WTC11 (cell line): ENCODE results near the gene CENPS. TPM values are rescaled to one million over a fixed set of nuclear protein-coding genes. Genes with fewer than 3 reads are reported as not detected.

Experiments
- ATAC-seq: fragments of 200-7000 bp; cut with Tn5 transposase; 2 replicates; pipeline ENCODE4 v1.10.0; 2021; ENCODE audit warnings: mild to moderate bottlenecking, moderate library complexity
- CTCF ChIA-PET: fragments of 300-600 bp; sonication (Branson Sonifier 250); formaldehyde crosslinking; loops from one replicate; lab custom pipeline; 2021; ENCODE audit warnings: antibody characterized with exemption; lab: Charles Lee
- POLR2A ChIA-PET: fragments of 350-600 bp; sonication (Branson Sonifier 250); formaldehyde crosslinking; loops from one replicate; lab custom pipeline; 2021; ENCODE audit warnings: antibody characterized with exemption; lab: Charles Lee
- DNase-seq: peaks from one replicate; pipeline ENCODE4 v3.0.0; 2021; ENCODE audit warnings: low spot score
- H3K27ac Mint-ChIP-seq: 2 replicates; pipeline ENCODE4 v1.8.0; 2021; ENCODE audit warnings: mixed read lengths
- H3K27me3 Mint-ChIP-seq: 2 replicates; pipeline ENCODE4 v1.8.0; 2021; ENCODE audit warnings: low read depth, mild to moderate bottlenecking, moderate library complexity, mixed read lengths
- H3K36me3 Mint-ChIP-seq: 2 replicates; pipeline ENCODE4 v1.8.0; 2021; ENCODE audit warnings: mixed read lengths
- H3K4me1 Mint-ChIP-seq: 2 replicates; pipeline ENCODE4 v1.8.0; 2022; ENCODE audit warnings: mixed read lengths
- H3K4me3 Mint-ChIP-seq: 2 replicates; pipeline ENCODE4 v1.8.0; 2021; ENCODE audit warnings: mild to moderate bottlenecking, moderate library complexity, mixed read lengths
- H3K9me3 Mint-ChIP-seq: 2 replicates; pipeline ENCODE4 v1.8.0; 2021; ENCODE audit warnings: mixed read lengths
- ATF1 ChIP-seq: sonication (generic); formaldehyde crosslinking; IDR thresholded peaks from 2 replicates; pipeline ENCODE4 v1.8.1; 2023; ENCODE audit warnings: mild to moderate bottlenecking, moderate library complexity, missing genetic modification reagents
- ATF2 ChIP-seq: sonication (generic); formaldehyde crosslinking; IDR thresholded peaks from 2 replicates; pipeline ENCODE4 v1.8.1; 2022; ENCODE audit warnings: low read depth, missing genetic modification reagents, borderline replicate concordance
- CBFB ChIP-seq: sonication (generic); formaldehyde crosslinking; IDR thresholded peaks from 2 replicates; pipeline ENCODE4 v1.8.1; 2022; ENCODE audit warnings: mild to moderate bottlenecking, low read depth, missing genetic modification reagents
- ESRRA ChIP-seq: sonication (generic); formaldehyde crosslinking; IDR thresholded peaks from 2 replicates; pipeline ENCODE4 v1.8.1; 2022; ENCODE audit warnings: mild to moderate bottlenecking, missing genetic modification reagents, borderline replicate concordance
- FOXK1 ChIP-seq: sonication (generic); formaldehyde crosslinking; IDR thresholded peaks from 2 replicates; pipeline ENCODE4 v1.8.0; 2022; ENCODE audit warnings: mild to moderate bottlenecking, moderate library complexity, missing genetic modification reagents
- GRHL2 ChIP-seq: fragments of 250-450 bp; sonication (Bioruptor Pico); IDR thresholded peaks from 2 replicates; pipeline ENCODE4 v1.8.0; 2022; ENCODE audit warnings: mild to moderate bottlenecking, moderate library complexity; ENCODE audit not compliant: insufficient replicate concordance, severe bottlenecking
- HMGXB4 ChIP-seq: sonication (generic); formaldehyde crosslinking; IDR thresholded peaks from 2 replicates; pipeline ENCODE4 v1.8.1; 2023; ENCODE audit warnings: mild to moderate bottlenecking, moderate library complexity, missing genetic modification reagents
- NFE2L1 ChIP-seq: sonication (generic); formaldehyde crosslinking; IDR thresholded peaks from 2 replicates; pipeline ENCODE4 v1.8.1; 2023; ENCODE audit warnings: missing genetic modification reagents
- NR1H2 ChIP-seq: sonication (generic); formaldehyde crosslinking; IDR thresholded peaks from 2 replicates; pipeline ENCODE4 v1.9.0; 2021; ENCODE audit warnings: mild to moderate bottlenecking, moderate library complexity, missing genetic modification reagents
- SOX15 ChIP-seq: fragments of 250-450 bp; sonication (Bioruptor Pico); IDR thresholded peaks from 2 replicates; pipeline ENCODE4 v1.9.0; 2021; ENCODE audit warnings: mild to moderate bottlenecking
- SP1 ChIP-seq: sonication (generic); formaldehyde crosslinking; conservative IDR thresholded peaks from 2 replicates; pipeline ENCODE4 v1.8.1; 2022; ENCODE audit warnings: missing genetic modification reagents
- TP53 ChIP-seq: sonication (generic); formaldehyde crosslinking; IDR thresholded peaks from 2 replicates; pipeline ENCODE4 v1.8.1; 2023; ENCODE audit warnings: mild to moderate bottlenecking, missing genetic modification reagents
- USF2 ChIP-seq: sonication (generic); formaldehyde crosslinking; IDR thresholded peaks from 2 replicates; pipeline ENCODE4 v1.8.1; 2023; ENCODE audit warnings: mild to moderate bottlenecking, missing genetic modification reagents, moderate library complexity
- ZBTB21 ChIP-seq: sonication (generic); formaldehyde crosslinking; IDR thresholded peaks from 2 replicates; pipeline ENCODE4 v1.8.1; 2023; ENCODE audit warnings: mild to moderate bottlenecking, missing genetic modification reagents, borderline replicate concordance
- ZNF121 ChIP-seq: sonication (generic); formaldehyde crosslinking; IDR thresholded peaks from 2 replicates; pipeline ENCODE4 v1.8.0; 2023; ENCODE audit warnings: missing genetic modification reagents
- ZNF219 ChIP-seq: sonication (generic); formaldehyde crosslinking; IDR thresholded peaks from 2 replicates; pipeline ENCODE4 v1.8.0; 2023; ENCODE audit warnings: missing genetic modification reagents, mild to moderate bottlenecking, borderline replicate concordance
- ZNF416 ChIP-seq: fragments of 250-450 bp; sonication (Bioruptor Pico); IDR thresholded peaks from 2 replicates; pipeline ENCODE4 v1.9.0; 2021; ENCODE audit warnings: mild to moderate bottlenecking, inconsistent platforms
- total RNA-seq: library from RNA; stranded (reverse); gene quantifications from 3 replicates; pipeline ENCODE4 v1.2.3, GENCODE V29; 2021
- TF ChIP-seq, protein P1 (sequence below): sonication (generic); formaldehyde crosslinking; IDR thresholded peaks from 2 replicates; pipeline ENCODE4 v1.8.1; 2022; ENCODE audit warnings: low read depth, mild to moderate bottlenecking, moderate library complexity, missing genetic modification reagents, borderline replicate concordance
- TF ChIP-seq, protein P2 (sequence below): sonication (generic); formaldehyde crosslinking; IDR thresholded peaks from 2 replicates; pipeline ENCODE4 v1.8.1; 2023; ENCODE audit warnings: mild to moderate bottlenecking, missing genetic modification reagents, borderline replicate concordance

Gene CENPS
- total RNA-seq, 1 experiment from 2014 or later: 13.8 TPM

DNA sequence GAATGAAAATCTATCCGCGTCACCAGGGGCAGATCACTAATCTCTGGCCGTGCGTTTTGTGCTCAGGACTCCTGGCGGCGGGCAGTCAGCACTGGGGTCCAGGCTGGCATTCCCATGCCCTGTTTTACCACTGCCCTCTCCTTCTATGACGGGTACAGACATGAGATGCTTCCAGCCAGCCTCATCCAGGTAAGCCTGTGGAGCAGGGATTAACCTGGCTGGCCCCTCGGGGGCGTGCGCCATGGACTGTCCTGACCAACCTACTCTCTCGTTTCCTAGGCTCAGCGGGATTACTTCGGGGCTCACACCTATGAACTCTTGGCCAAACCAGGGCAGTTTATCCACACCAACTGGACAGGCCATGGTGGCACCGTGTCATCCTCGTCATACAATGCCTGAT is 10.9 kb upstream of the CENPS start:
- TF ChIP-seq GRHL2 (CRISPR knock-in tag) (no peak), ZNF219 (no peak), SOX15 (CRISPR knock-in tag) (no peak)
- TF ChIP-seq, protein P1, sequence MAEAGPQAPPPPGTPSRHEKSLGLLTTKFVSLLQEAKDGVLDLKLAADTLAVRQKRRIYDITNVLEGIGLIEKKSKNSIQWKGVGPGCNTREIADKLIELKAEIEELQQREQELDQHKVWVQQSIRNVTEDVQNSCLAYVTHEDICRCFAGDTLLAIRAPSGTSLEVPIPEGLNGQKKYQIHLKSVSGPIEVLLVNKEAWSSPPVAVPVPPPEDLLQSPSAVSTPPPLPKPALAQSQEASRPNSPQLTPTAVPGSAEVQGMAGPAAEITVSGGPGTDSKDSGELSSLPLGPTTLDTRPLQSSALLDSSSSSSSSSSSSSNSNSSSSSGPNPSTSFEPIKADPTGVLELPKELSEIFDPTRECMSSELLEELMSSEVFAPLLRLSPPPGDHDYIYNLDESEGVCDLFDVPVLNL (CRISPR knock-in tag): no peak
- TF ChIP-seq, protein P2, sequence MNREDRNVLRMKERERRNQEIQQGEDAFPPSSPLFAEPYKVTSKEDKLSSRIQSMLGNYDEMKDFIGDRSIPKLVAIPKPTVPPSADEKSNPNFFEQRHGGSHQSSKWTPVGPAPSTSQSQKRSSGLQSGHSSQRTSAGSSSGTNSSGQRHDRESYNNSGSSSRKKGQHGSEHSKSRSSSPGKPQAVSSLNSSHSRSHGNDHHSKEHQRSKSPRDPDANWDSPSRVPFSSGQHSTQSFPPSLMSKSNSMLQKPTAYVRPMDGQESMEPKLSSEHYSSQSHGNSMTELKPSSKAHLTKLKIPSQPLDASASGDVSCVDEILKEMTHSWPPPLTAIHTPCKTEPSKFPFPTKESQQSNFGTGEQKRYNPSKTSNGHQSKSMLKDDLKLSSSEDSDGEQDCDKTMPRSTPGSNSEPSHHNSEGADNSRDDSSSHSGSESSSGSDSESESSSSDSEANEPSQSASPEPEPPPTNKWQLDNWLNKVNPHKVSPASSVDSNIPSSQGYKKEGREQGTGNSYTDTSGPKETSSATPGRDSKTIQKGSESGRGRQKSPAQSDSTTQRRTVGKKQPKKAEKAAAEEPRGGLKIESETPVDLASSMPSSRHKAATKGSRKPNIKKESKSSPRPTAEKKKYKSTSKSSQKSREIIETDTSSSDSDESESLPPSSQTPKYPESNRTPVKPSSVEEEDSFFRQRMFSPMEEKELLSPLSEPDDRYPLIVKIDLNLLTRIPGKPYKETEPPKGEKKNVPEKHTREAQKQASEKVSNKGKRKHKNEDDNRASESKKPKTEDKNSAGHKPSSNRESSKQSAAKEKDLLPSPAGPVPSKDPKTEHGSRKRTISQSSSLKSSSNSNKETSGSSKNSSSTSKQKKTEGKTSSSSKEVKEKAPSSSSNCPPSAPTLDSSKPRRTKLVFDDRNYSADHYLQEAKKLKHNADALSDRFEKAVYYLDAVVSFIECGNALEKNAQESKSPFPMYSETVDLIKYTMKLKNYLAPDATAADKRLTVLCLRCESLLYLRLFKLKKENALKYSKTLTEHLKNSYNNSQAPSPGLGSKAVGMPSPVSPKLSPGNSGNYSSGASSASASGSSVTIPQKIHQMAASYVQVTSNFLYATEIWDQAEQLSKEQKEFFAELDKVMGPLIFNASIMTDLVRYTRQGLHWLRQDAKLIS: no peak
- CTCF ChIA-PET: no interaction called here
- ATAC-seq: no peak
- POLR2A ChIA-PET: no interaction called here
- no peaks in the 10 kb centered on the region for H3K27me3 Mint-ChIP-seq
- no peak overlapping the region for H3K27ac Mint-ChIP-seq
- H3K36me3 Mint-ChIP-seq: peaks cover 62% of the 10 kb centered on the region
- H3K4me3 Mint-ChIP-seq: no peak overlapping the region
- no peak for DNase-seq
- H3K4me1 Mint-ChIP-seq: peaks cover 5% of the 10 kb centered on the region; the same call in 1 of the 2 replicates
- no peaks in the 10 kb centered on the region for H3K9me3 Mint-ChIP-seq

DNA sequence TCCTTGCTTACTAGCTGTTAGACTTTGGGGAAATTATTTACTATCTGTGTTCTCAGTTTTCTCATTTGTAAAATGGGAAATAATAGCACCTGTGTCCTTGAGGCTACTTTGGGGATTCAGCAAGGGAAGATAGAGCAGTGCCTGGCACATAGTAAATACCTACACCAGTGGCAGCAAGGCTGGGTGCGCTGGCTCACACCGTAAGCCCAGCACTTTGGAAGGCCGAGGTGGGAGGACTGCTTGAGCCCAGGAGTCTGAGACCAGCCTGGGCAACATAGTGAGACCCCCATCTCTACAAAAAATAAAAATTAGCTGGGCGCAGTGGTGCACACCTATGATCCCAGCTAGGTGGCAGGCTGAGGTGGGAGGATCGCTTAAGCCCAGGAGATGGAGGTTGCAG is 8.6 kb upstream of the CENPS start:
- Mint-ChIP-seq H3K27me3 (no peaks in the 10 kb centered on the region), H3K27ac (no peak overlapping the region), H3K4me3 (no peak overlapping the region), H3K9me3 (no peaks in the 10 kb centered on the region), H3K4me1 (peaks cover 4% of the 10 kb centered on the region; the same call in 1 of the 2 replicates), H3K36me3 (peaks cover 44% of the 10 kb centered on the region)
- ATAC-seq (no peak), DNase-seq (no peak)
- ChIA-PET CTCF (interaction anchor here (0.6 to 0.7 kb wide), 2 partner anchors 212 to 247 kb away, joined by 3 read pairs; partner anchors contain the start of gene KIF1B), POLR2A (no interaction called here)
- TF ChIP-seq FOXK1 (CRISPR knock-in tag) (no peak), ZNF121 (CRISPR knock-in tag) (peak; percentile 96)

DNA sequence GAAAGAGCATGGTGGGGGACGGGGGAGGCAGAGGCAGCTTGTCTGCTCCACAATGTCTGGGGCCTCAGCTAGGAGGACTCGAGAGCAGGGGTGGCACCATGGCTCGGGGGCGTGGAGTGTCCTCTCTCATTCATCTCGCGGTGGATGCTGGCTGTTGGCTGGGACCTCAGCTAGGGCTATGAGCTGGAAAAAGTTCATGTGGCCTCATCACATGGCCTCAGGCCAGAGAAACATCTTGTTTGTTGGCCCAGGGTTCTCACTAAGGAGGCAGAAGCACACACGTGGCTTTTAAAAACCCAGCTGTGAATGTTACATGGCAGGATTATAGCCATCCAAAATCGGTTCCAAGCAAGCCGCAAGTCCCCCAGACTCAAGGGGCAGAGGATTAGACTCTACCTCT is 6.2 kb upstream of the CENPS start:
- peaks cover 23% of the 10 kb centered on the region for H3K36me3 Mint-ChIP-seq
- TF ChIP-seq ATF1: no peak
- TF ChIP-seq ZBTB21: no peak
- TF ChIP-seq USF2 (CRISPR knock-in tag): no peak
- no peak for TF ChIP-seq HMGXB4 (CRISPR knock-in tag)
- TF ChIP-seq, protein P2: no peak
- TF ChIP-seq ZNF416: no peak
- no peak for TF ChIP-seq NR1H2 (CRISPR knock-in tag)
- TF ChIP-seq SP1 (CRISPR knock-in tag): no peak
- TF ChIP-seq ESRRA: no peak
- no peak for TF ChIP-seq TP53 (CRISPR knock-in tag)
- no peak for TF ChIP-seq ATF2
- TF ChIP-seq NFE2L1: no peak
- TF ChIP-seq CBFB: no peak
- TF ChIP-seq, all 79 proteins: peak for 0
- Mint-ChIP-seq H3K4me1 (peaks cover 4% of the 10 kb centered on the region; the same call in 1 of the 2 replicates), H3K4me3 (no peak overlapping the region), H3K27ac (peak overlapping the region; percentile 31; the same call in 1 of the 2 replicates), H3K9me3 (no peaks in the 10 kb centered on the region), H3K27me3 (no peaks in the 10 kb centered on the region)
- ChIA-PET CTCF (interaction anchor here (0.5 to 1.4 kb wide), 3 partner anchors 9 to 76 kb away, joined by 3 to 5 read pairs (median 4); no protein-coding TSS in a partner anchor), POLR2A (no interaction called here)
- ATAC-seq (no peak), DNase-seq (no peak)
